Ammon's horn (tissue), 1 donor: ENCODE measurements around the gene C3orf18.

Experiments
- DNase-seq: peaks from one replicate; pipeline ENCODE4 v3.0.0-alpha.2; 2016; ENCODE audit warnings: low spot score

C3orf18 gene

DNA sequence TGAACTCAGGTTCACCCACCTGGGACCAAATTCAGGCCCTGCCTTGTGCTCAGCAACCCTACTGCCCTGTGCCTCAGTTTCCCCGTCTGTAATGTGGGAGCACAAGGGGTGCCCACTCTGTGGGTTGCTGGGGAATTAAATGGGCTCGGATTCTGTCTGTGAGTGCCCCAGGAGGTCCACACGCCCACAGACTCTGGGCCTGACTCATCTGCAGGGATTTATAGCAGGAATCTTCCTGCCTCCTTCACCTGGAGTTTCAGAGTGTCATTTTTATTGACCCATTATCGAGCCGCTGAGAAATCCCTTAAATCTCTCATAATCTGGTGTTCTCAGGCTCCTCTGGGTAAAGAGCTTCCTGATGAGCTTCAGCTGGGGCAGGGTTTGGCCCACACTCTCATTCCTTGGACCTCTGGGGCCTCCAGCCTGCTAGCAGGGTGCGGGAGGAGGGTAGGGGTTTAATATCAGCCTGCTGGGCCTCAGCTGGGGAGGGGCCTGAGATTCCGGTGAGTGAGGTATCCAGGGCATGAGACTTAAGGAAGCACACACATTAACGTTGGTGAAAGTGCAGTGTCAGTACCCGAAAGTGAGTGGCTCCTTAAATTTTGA is 16.4 kb downstream of the C3orf18 start:
- no peak for DNase-seq

- peak; percentile 40 for DNase-seq
These were observed 17.3 kb downstream of the C3orf18 start for GRCh38 chr3:50550079-50550736.

DNA sequence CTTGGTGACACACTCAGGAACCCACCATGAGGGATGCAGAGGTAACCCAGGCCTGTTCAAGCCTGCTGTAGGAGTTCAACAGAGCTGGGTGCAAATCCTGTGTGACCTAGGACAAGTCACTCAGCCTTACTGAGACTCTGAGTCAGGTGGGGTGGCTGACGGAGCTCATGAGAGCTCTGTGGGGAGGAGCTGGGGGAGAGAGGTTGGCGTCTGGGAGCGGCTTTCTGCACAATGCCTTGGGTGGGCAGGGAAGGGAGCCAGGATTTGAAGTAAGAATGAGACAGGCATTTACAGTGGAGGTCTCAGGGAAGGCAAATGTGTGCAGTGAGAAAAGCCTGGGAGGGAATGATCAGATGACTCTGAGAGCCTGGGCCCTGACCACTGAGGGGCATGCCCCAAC is 18.3 kb downstream of the C3orf18 start:
- DNase-seq: no peak

- DNase-seq: no peak
These were observed 21.8 kb downstream of the C3orf18 start for GRCh38 chr3:50545781-50546180.

DNA sequence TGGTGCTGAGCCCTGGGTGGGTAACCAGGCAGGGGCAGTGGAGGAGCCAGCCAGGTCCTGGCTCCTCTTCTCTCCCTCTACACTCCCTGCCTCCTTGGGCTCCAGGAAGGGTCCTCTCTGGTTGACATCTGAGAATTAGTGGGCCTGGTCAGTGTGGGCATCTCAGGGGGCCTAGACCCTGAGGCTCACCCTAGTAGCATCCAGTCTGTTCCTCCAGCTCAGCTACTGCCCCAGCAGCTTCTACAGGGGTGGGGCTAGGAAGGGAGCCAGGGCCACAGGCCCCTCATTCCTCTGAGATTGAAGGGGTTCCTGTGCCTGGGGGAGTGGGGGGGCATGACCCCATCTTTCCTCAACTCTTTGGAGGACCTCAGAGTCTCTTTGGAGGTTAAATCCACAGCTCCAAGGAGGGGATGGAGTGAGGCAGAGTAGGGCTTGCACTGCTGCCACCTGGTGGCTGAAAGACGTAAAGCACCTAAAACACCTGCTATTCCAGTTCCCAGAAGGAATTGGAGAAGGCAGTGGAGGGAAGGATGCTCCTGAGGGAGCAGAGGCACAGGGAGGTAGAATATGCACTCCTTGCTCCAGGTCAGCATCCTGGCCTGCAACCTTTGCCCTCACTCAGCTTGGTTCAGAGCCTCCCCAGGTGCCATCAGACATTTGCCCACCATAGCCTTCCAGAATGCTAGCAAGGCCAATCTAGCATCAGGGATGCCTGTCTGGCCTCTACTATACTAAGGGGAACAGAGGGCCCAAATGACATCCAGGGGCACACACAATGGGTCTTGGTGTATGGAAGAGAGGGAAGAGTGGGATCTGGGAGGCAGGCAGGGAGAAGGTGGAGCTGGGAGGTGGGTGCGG is 25.1 kb downstream of the C3orf18 start:
- DNase-seq: peak; percentile 80

- no peak for DNase-seq
These were observed 27.9 kb downstream of the C3orf18 start for GRCh38 chr3:50539356-50540286.

- DNase-seq: no peak
These were observed 30.0 kb downstream of the C3orf18 start for GRCh38 chr3:50537421-50538129.

DNA sequence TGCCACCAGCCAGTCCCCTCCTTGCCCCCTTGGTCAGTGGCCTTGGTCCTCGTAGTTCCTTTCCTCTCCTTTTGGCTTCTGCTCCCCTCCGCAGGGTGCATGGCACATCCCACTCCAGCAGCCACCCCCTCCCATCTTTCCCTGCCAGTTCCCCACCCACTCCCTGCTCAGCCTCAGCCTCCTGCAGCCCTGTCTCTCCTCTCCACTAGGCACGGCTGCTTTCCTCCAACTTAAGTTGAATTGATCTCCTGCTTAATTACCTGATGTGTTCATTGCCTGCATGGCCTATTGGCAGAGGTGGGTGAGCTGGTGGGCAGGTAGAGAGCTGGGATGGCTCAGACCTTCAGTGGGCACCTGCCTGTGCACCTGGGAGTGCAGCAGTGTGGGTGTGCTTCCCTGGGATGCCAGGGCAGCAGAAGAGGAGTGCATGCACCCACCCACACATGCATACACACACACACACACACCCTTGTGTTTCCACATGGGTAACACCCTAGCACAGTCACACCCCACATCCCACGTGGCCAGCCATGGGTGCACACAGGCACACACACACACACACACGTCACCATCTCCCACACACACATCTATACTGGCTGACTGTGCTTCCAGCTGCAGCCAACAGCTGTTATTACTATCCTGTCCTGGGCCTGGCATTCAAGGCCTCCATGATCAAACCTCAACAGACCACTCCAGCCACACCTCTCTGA is 30.9 kb downstream of the C3orf18 start:
- DNase-seq: no peak

- no peak for DNase-seq
These were observed 32.7 kb downstream of the C3orf18 start for GRCh38 chr3:50534681-50535330.

- no peak for DNase-seq
These were observed 33.6 kb downstream of the C3orf18 start for GRCh38 chr3:50533807-50534461.

GRCh38 chr3:50533316-50533715 is 34.2 kb downstream of the C3orf18 start:
- DNase-seq: no peak

- DNase-seq: no peak
These were observed 35.4 kb downstream of the C3orf18 start for GRCh38 chr3:50532062-50532705.

DNA sequence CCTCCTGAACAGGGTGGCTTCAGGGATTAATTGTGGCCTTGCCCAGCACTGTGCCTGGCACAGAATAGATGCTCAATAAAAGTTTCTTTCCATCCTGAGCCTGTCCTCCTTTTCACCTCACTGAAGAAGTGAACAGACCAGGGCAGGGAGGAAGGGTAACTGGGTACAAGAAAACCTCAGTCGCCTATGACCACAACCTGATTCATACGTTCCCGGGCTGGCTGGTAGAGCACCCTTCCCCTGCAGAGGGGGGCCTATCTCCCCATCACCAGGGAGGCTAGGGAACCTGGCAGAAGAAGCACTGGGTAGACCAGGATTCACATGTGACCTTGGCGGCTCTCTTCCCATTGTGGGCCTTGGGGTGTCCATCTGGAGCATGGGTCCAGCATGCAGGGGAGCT is 36.3 kb downstream of the C3orf18 start:
- no peak for DNase-seq

GRCh38 chr3:50530001-50530970 is 37.3 kb downstream of the C3orf18 start:
- DNase-seq: no peak

- DNase-seq: no peak
These were observed 41.6 kb downstream of the C3orf18 start for GRCh38 chr3:50525987-50526386.

DNA sequence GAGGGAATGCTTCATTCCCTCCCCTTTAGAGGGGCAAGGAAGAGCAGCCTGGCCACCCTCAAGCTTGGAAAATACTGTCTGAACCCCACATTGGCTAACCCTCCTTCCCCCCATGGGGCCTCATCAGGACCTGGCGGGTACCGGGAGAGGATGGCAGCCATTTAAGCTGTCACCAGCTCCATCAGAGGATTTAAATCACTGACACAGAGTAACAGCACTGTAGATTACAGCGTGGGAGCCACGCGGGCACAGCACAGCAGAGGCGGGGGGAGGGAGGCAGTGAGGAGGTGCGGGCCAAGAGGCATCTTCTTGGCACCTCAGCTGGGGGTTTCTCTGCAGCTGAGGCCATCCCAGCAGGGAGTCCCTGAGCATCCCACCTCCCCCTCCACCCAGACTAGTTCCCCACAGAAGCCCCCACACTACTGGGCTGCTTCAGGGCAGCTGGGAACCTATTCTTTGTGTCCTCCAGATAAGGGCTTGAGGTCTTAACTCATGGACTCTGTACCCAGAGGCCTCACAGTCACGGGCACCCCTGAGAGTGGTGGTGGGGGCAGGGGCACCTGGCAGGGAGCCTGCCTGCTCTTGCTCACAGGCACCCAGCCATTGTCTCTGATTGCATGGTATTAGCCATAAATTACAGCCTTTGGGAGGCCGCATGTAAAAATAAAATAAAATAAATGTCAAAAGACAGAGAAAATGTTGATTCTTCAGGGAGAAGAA is 42.2 kb downstream of the C3orf18 start:
- DNase-seq: peak; percentile 35

DNA sequence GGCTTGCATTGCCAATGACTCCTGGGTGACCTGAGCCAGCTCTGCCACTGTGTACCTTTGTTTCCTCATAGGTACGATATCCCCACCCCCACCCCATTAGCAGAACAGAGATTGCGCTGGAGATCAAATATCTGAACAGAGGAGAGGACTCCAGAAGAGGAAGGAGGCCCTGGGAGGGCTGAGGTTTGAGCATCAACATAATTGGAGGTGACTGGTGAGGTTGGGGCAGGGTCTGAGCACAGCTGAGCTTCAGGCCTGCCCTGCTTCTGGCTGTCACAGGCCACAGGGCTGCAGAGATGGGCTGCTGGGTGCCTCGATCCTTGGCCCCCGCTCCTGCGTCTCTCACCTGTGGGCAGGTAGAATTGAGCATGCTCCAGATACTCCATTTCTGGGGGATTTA is 42.8 kb downstream of the C3orf18 start:
- no peak for DNase-seq
